Body of pancreas (tissue), 4 donors: ENCODE results near the gene TFCP2L1. TPM values are rescaled to one million over a fixed set of nuclear protein-coding genes. Genes with fewer than 3 reads are reported as not detected.
A peak's percentile ranks its signal among the peaks of the same experiment; 100 is the strongest.
"Not testable (repeated sequence)": the region's sequence is repeated elsewhere in the genome, so short reads cannot be mapped to it uniquely, and the experiment has no call there.

Source experiments
- ATAC-seq: fragments of 150-250 bp; one replicate; pipeline ENCODE4 v1.9.1; 2016
- DNase-seq, 4 donors: peaks; one replicate each; pipeline ENCODE4 v3.0.0-alpha.2; 2019
- H3K27ac ChIP-seq, 4 donors: fragments of 200-600 bp; sonication (generic); 1 replicate in 3 of 4; 2 replicates in 1 of 4; pipeline versions ENCODE4 v1.5.1 to v1.6.1; 2016 to 2019; ENCODE audit warnings: mild to moderate bottlenecking in 1 of 4, mixed read lengths in 1 of 4, moderate library complexity in 1 of 4
- H3K27me3 ChIP-seq, 2 donors: fragments of 200-600 bp; sonication (generic); one replicate each; pipeline ENCODE4 v1.6.0; 2016; ENCODE audit warnings: mild to moderate bottlenecking in 1 of 2
- H3K36me3 ChIP-seq, 2 donors: fragments of 200-600 bp; sonication (generic); replicated peaks in 1 of 2; 2 replicates each; pipeline ENCODE4 v1.5.1; 2016; ENCODE audit warnings: low read depth in 2 of 2; ENCODE audit not compliant: insufficient read depth in 1 of 2
- H3K4me1 ChIP-seq: fragments of 200-600 bp; sonication (generic); one replicate; pipeline ENCODE4 v1.6.0; 2016
- H3K4me3 ChIP-seq, 2 donors: fragments of 200-600 bp; sonication (generic); 1 replicate in 1 of 2; 2 replicates in 1 of 2; pipeline ENCODE4 v1.5.1; 2016 to 2019
- H3K9me3 ChIP-seq, 3 donors: fragments of 200-600 bp; sonication (generic); 1 replicate in 2 of 3; 2 replicates in 1 of 3; pipeline ENCODE4 v1.5.1; 2016
- POLR2A ChIP-seq, 3 donors: fragments of 450-650 bp; IDR thresholded peaks; one replicate each; pipeline ENCODE4 v1.6.1; 2016; ENCODE audit warnings: antibody characterized with exemption in 3 of 3, mild to moderate bottlenecking in 2 of 3
- WGBS, 2 donors: methylation state at CpG; one replicate each; pipeline ENCODE4 v1.1.5; 2017; 5-methylcytosine and 5-hydroxymethylcytosine counted together
- intact Hi-C: fragments of 100-400 bp; cut with DNase I; formaldehyde crosslinking; loops from one replicate; pipeline ENCODE4 v1.15.1; 2023
- total RNA-seq, 2 donors: library from RNA; depleted of rRNA; stranded (reverse); fragments of >200 nt; gene quantifications; one replicate each; pipeline ENCODE4 v1.1.0, GENCODE V29; 2016
- TF ChIP-seq, protein P1 (sequence below), 7 experiments: fragments of 450-650 bp in 4 of 7; fragments of 200-600 bp in 3 of 7; sonication (generic) in 3 of 7; IDR thresholded peaks; one replicate each; pipeline ENCODE4 v1.5.1; 2016 to 2019; ENCODE audit warnings: antibody characterized with exemption in 7 of 7

Gene TFCP2L1
- total RNA-seq, 2 donors from 2014 or later: 4.6 to 8.3 TPM

- Histone ChIP-seq H3K4me3 (no peak overlapping the region), H3K9me3 (no peaks in the 10 kb centered on the region), H3K27ac (no peak overlapping the region), H3K36me3 (no peaks in the 10 kb centered on the region), H3K27me3 (no peaks in the 10 kb centered on the region), H3K4me1 (no peaks in the 10 kb centered on the region)
- ATAC-seq: no peak
- no peak for DNase-seq
- TF ChIP-seq POLR2A (IDR thresholded peaks at IDR 0.05): no peak
- TF ChIP-seq, protein P1, sequence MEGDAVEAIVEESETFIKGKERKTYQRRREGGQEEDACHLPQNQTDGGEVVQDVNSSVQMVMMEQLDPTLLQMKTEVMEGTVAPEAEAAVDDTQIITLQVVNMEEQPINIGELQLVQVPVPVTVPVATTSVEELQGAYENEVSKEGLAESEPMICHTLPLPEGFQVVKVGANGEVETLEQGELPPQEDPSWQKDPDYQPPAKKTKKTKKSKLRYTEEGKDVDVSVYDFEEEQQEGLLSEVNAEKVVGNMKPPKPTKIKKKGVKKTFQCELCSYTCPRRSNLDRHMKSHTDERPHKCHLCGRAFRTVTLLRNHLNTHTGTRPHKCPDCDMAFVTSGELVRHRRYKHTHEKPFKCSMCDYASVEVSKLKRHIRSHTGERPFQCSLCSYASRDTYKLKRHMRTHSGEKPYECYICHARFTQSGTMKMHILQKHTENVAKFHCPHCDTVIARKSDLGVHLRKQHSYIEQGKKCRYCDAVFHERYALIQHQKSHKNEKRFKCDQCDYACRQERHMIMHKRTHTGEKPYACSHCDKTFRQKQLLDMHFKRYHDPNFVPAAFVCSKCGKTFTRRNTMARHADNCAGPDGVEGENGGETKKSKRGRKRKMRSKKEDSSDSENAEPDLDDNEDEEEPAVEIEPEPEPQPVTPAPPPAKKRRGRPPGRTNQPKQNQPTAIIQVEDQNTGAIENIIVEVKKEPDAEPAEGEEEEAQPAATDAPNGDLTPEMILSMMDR (IDR thresholded peaks at IDR 0.05): no peak
- intact Hi-C loops: no loop called here
- WGBS, 2 donors: 10 to 17% methylated on average over 2 of the region's 2 CpGs
These were observed 18.7 kb upstream of the TFCP2L1 start for GRCh38 chr2:121303531-121304263.

- H3K27ac ChIP-seq, DNase-seq, intact Hi-C loops, ATAC-seq, H3K4me3 ChIP-seq, H3K9me3 ChIP-seq, H3K27me3 ChIP-seq, H3K36me3 ChIP-seq, H3K4me1 ChIP-seq: not testable (repeated sequence)
These were observed 16.2 kb upstream of the TFCP2L1 start for GRCh38 chr2:121301190-121301589.

- Histone ChIP-seq H3K4me1 (peaks cover 3% of the 10 kb centered on the region), H3K4me3 (no peak overlapping the region), H3K27me3 (no peaks in the 10 kb centered on the region), H3K9me3 (no peaks in the 10 kb centered on the region), H3K27ac (no peak overlapping the region), H3K36me3 (no peaks in the 10 kb centered on the region)
- intact Hi-C loops: no loop called here
- WGBS, 2 donors: 77 to 90% methylated on average over 4 to 12 of the region's 12 CpGs
- no peak for ATAC-seq
- TF ChIP-seq, protein P1 (IDR thresholded peaks at IDR 0.05): no peak
- TF ChIP-seq POLR2A (IDR thresholded peaks at IDR 0.05): no peak
- DNase-seq: no peak
These were observed 13.5 kb upstream of the TFCP2L1 start for GRCh38 chr2:121298476-121298875.

DNA sequence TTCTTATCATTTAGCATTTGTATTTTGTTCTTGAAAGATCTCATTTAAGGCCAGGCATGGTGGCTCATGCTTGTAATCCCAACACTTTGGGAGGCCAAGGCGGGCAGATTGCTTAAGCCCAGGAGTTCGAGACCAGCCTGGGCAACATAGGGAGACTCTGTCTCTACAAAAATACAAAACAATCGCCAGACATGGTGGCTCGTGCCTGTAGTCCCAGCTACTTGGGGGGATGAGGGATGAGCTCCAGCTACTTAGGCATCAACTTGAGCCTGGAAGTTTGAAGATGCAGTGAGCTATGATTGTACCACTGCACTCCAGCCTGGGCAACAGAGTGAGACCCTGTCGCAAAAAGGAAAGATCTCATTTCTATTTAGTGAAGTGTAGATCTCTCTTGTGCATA lies 12.9 kb upstream of the TFCP2L1 start:
- H3K9me3 ChIP-seq, H3K36me3 ChIP-seq, ATAC-seq, H3K4me3 ChIP-seq, DNase-seq, H3K27ac ChIP-seq, intact Hi-C loops, H3K27me3 ChIP-seq, H3K4me1 ChIP-seq: not testable (repeated sequence)
- WGBS, 2 donors: 74 to 76% methylated on average over 5 of the region's 5 CpGs

DNA sequence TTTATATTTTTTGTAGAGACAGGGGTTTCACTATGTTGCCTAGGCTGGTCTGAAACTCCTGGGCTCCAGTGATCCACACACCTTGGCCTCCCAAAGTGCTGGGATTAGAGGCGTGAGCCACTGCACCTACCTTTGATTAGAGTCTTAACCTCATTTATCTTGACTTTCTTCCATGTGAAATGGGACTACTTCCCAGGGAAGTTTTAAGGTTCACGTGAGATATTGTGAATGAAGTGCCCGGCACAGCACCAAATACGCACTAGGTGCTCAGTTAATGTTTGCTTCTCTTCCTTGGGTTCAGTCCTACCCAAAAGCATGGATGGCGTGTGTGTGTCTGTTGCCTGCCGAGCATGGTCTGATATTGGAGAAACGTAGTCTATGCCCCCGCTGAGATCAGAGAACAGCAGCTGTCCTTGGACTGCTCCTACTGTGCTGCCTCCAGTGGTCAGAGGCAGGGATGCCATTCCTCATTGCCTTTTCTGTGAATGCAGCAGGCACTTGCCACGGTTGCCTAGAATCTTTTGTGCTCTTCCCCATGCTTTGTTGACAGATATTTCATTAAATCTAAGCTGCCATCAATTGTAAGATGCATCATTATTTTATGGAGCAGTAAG lies 12.3 kb upstream of the TFCP2L1 start:
- H3K4me3 ChIP-seq: no peak overlapping the region
- 44 to 45% methylated on average over 9 of the region's 9 CpGs for WGBS, 2 donors
- TF ChIP-seq POLR2A (IDR thresholded peaks at IDR 0.05): no peak
- TF ChIP-seq, protein P1 (IDR thresholded peaks at IDR 0.05): peak; percentile 45 to 73 (median 63)
- DNase-seq (peak; percentile 39 to 63 (median 52)), ATAC-seq (peak; percentile 76)
- H3K27ac ChIP-seq: no peak overlapping the region
- no peaks in the 10 kb centered on the region for H3K9me3 ChIP-seq
- intact Hi-C loops: no loop called here
- no peaks in the 10 kb centered on the region for H3K36me3 ChIP-seq
- no peaks in the 10 kb centered on the region for H3K27me3 ChIP-seq
- H3K4me1 ChIP-seq: peaks cover 8% of the 10 kb centered on the region
